ENCODE measurements around the gene CDH4.

CDH4 gene

DNA sequence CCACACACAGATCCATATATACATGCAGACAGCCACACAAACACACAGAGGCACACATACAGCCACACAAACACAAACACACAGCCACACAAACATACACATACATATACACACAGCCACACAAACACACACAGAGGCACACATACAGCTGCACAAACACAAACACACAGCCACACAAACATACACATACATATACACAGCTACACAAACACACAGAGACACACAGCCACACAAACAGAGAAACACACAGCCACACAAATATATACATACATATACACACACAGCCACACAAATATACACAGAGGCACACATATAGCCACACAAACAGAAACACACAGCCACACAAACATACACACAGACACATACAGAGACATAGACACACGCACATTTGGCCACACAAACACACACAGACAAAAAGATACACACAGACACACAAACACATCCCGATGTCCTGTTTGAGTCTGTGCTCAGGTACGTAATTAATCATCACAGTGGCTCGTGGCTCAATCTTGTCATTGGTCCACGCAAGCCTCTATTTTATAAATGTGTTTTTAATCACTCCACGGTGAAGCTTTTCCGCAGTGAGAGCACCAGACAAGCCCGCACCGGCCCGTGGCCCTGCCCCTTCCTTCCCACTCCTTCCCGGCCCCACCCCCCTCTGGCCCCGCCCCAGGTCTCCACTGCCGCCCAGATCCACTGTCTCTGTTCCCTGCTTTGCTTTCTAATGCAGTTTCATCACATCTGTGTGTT lies 135.3 kb downstream of the CDH4 start:
- TF ChIP-seq ZNF791 (tag by site-specific recombination; IDR thresholded peaks at IDR 0.05) (0 out of 2 replicates have a peak, but pooled peaks have one; percentile 18), GLIS2 (tag by site-specific recombination; IDR thresholded peaks at IDR 0.05) (no peak), SP3 (tag by site-specific recombination; IDR thresholded peaks at IDR 0.05) (peak; percentile 31; the same call in 1 of the 2 replicates), SP2 (tag by site-specific recombination; IDR thresholded peaks at IDR 0.05) (peak; percentile 53), ZNF654 (tag by site-specific recombination; IDR thresholded peaks at IDR 0.05; ENCODE audit: low read depth) (no peak)
- TF ChIP-seq, protein P1, sequence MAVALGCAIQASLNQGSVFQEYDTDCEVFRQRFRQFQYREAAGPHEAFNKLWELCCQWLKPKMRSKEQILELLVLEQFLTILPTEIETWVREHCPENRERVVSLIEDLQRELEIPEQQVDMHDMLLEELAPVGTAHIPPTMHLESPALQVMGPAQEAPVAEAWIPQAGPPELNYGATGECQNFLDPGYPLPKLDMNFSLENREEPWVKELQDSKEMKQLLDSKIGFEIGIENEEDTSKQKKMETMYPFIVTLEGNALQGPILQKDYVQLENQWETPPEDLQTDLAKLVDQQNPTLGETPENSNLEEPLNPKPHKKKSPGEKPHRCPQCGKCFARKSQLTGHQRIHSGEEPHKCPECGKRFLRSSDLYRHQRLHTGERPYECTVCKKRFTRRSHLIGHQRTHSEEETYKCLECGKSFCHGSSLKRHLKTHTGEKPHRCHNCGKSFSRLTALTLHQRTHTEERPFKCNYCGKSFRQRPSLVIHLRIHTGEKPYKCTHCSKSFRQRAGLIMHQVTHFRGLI (tag by site-specific recombination; IDR thresholded peaks at IDR 0.05), result peak; percentile 56; the same call in 1 of the 2 replicates
- TF ChIP-seq, protein P2, sequence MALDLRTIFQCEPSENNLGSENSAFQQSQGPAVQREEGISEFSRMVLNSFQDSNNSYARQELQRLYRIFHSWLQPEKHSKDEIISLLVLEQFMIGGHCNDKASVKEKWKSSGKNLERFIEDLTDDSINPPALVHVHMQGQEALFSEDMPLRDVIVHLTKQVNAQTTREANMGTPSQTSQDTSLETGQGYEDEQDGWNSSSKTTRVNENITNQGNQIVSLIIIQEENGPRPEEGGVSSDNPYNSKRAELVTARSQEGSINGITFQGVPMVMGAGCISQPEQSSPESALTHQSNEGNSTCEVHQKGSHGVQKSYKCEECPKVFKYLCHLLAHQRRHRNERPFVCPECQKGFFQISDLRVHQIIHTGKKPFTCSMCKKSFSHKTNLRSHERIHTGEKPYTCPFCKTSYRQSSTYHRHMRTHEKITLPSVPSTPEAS (tag by site-specific recombination; IDR thresholded peaks at IDR 0.05), result 0 out of 2 replicates have a peak, but pooled peaks have one; percentile 22
- H3K27ac ChIP-seq (ENCODE audit: extremely low read depth, low read depth, low read length), result no peak overlapping the region
- H3K4me1 ChIP-seq (ENCODE audit: control insufficient read depth, insufficient read depth, low read length), result no peaks in the 10 kb centered on the region
- H3K4me3 ChIP-seq (ENCODE audit: low read depth, low read length), result no peak overlapping the region; the same call in 1 of the 2 replicates
- H3K9me3 ChIP-seq (ENCODE audit: control insufficient read depth, insufficient read depth, low read depth, low read length), result no peaks in the 10 kb centered on the region
- no peaks in the 10 kb centered on the region for H3K36me3 ChIP-seq (ENCODE audit: control insufficient read depth in 2 of 2, insufficient read depth in 1 of 2, low read length in 2 of 2)
- ChIA-PET POLR2A (interaction anchor here (0.6 to 0.7 kb wide), 2 partner anchors 82 to 215 kb away, joined by 5 to 7 read pairs; no protein-coding TSS in a partner anchor), CTCF (no interaction called here)

DNA sequence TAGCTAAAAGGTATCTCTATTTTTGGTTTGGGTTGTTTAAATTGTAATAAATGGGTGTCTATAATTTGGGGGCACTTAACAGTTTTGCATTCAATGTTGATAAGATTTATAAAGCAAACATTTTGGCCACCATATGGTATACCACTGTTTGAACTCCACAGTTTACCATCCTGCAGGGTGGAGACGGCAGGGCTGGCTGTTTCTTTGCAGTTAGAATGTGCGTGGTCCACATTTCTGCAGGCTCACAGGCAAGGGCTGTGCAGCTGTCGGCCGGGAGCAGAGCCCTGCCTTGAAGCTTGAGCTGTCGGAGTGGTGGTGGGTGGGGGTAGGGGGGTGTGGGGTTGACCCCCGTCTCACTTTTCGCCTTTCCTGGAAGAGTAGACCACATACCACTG lies 135.9 kb downstream of the CDH4 start:
- POLR2A ChIA-PET, result interaction anchor here (0.6 to 0.7 kb wide), 2 partner anchors 82 to 214 kb away, joined by 5 to 7 read pairs; no protein-coding TSS in a partner anchor
- TF ChIP-seq ZNF791 (tag by site-specific recombination; IDR thresholded peaks at IDR 0.05), result no peak
- TF ChIP-seq KLF1 (tag by site-specific recombination; IDR thresholded peaks at IDR 0.05), result no peak
- TF ChIP-seq ZNF843 (tag by site-specific recombination; IDR thresholded peaks at IDR 0.05), result no peak
- no peak for TF ChIP-seq ZNF510 (tag by site-specific recombination; IDR thresholded peaks at IDR 0.05; ENCODE audit: insufficient replicate concordance)
- TF ChIP-seq, protein P3, sequence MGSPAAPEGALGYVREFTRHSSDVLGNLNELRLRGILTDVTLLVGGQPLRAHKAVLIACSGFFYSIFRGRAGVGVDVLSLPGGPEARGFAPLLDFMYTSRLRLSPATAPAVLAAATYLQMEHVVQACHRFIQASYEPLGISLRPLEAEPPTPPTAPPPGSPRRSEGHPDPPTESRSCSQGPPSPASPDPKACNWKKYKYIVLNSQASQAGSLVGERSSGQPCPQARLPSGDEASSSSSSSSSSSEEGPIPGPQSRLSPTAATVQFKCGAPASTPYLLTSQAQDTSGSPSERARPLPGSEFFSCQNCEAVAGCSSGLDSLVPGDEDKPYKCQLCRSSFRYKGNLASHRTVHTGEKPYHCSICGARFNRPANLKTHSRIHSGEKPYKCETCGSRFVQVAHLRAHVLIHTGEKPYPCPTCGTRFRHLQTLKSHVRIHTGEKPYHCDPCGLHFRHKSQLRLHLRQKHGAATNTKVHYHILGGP (tag by site-specific recombination; IDR thresholded peaks at IDR 0.05), result no peak
- no peak for TF ChIP-seq REPIN1 (tag by site-specific recombination; IDR thresholded peaks at IDR 0.05; ENCODE audit: low read depth)
- TF ChIP-seq ZNF76 (tag by site-specific recombination; IDR thresholded peaks at IDR 0.05; ENCODE audit: borderline replicate concordance, low read depth), result no peak
- TF ChIP-seq ZNF571 (tag by site-specific recombination; IDR thresholded peaks at IDR 0.05), result no peak
- TF ChIP-seq ZNF138 (tag by site-specific recombination; IDR thresholded peaks at IDR 0.05; ENCODE audit: borderline replicate concordance), result no peak
- TF ChIP-seq ZNF623 (tag by site-specific recombination; IDR thresholded peaks at IDR 0.05), result no peak
- no peak for TF ChIP-seq ZNF626 (tag by site-specific recombination; IDR thresholded peaks at IDR 0.05)
- H3K9me3 ChIP-seq (ENCODE audit: control insufficient read depth, insufficient read depth, low read depth, low read length), result no peaks in the 10 kb centered on the region
- no peak overlapping the region for H3K4me3 ChIP-seq (ENCODE audit: low read depth, low read length)
- no peak overlapping the region for H3K27ac ChIP-seq (ENCODE audit: extremely low read depth, low read depth, low read length)
- CTCF ChIA-PET, result no interaction called here
- H3K36me3 ChIP-seq (ENCODE audit: control insufficient read depth in 2 of 2, insufficient read depth in 1 of 2, low read length in 2 of 2), result no peaks in the 10 kb centered on the region
- H3K4me1 ChIP-seq (ENCODE audit: control insufficient read depth, insufficient read depth, low read length), result no peaks in the 10 kb centered on the region

DNA sequence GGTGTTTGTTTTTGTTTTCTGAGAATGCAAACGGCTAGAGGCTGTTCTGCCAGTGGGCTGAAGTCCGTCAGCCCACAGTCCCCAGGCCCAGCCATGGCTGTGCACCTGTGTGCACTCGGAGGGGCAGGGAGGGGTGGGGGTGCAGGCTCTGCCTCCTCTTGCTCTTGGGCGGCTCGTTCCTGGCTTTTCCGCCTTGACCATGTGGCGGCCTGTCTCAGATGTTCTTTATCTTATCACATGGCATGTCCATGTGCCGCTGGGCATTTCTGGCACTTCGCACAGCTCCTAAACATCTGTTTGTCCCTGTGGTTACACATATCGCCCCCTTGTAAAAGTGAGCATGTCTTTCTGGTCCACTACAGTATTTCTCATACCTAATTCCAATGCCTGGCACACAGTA lies 137.0 kb downstream of the CDH4 start:
- no peak overlapping the region for H3K4me3 ChIP-seq (ENCODE audit: low read depth, low read length)
- H3K36me3 ChIP-seq (ENCODE audit: control insufficient read depth in 2 of 2, insufficient read depth in 1 of 2, low read length in 2 of 2), result no peaks in the 10 kb centered on the region
- no peak overlapping the region for H3K27ac ChIP-seq (ENCODE audit: extremely low read depth, low read depth, low read length)
- CTCF ChIA-PET, result no interaction called here
- H3K9me3 ChIP-seq (ENCODE audit: control insufficient read depth, insufficient read depth, low read depth, low read length), result no peaks in the 10 kb centered on the region
- TF ChIP-seq GLIS1 (tag by site-specific recombination; IDR thresholded peaks at IDR 0.05) (no peak), ZSCAN16 (tag by site-specific recombination; IDR thresholded peaks at IDR 0.05) (no peak), ZNF701 (tag by site-specific recombination; IDR thresholded peaks at IDR 0.05) (no peak)
- POLR2A ChIA-PET, result no interaction called here
- no peaks in the 10 kb centered on the region for H3K4me1 ChIP-seq (ENCODE audit: control insufficient read depth, insufficient read depth, low read length)
